HepG2 (cell line): ENCODE measurements around the gene FAM90A1. TPM values are rescaled to one million over a fixed set of nuclear protein-coding genes. Genes with fewer than 3 reads are reported as not detected.
"Not testable (repeated sequence)": the region's sequence is repeated elsewhere in the genome, so short reads cannot be mapped to it uniquely, and the experiment has no call there.

Experiments used
- ATAC-seq: fragments of 200-7000 bp; cut with Tn5 transposase; 3 replicates; pipeline ENCODE4 v1.9.1; 2020; ENCODE audit warnings: mild to moderate bottlenecking, moderate library complexity
- BruUV-seq: library from RNA; stranded (reverse); fragments of 400-500 nt; replicated peaks from 2 replicates; lab custom pipeline; 2021; lab: Mats Ljungman, UMichigan
- CTCF ChIA-PET: fragments of 300-600 bp; formaldehyde crosslinking; extraction: SDS; loops from one replicate; lab custom pipeline; 2021; ENCODE audit warnings: low total read pairs, inconsistent platforms, low intra/inter-chr PET ratio; lab: Yijun Ruan, JAX
- POLR2A ChIA-PET: fragments of 350-600 bp; sonication (Branson Sonifier 250); formaldehyde crosslinking; loops from one replicate; lab custom pipeline; 2020; ENCODE audit warnings: antibody characterized with exemption, inconsistent platforms; lab: Yijun Ruan, JAX
- DNase-seq: peaks from one replicate; pipeline ENCODE4 v3.0.0-alpha.2; 2015; ENCODE audit warnings: low spot score
- FAIRE-seq: peaks from 3 replicates; lab custom pipeline; 2011; peaks lifted over from hg19 to GRCh38; lab: Jason Lieb, UNC
- H2AFZ ChIP-seq: one replicate; pipeline ENCODE4 v1.6.1; 2011; ENCODE audit warnings: low read length, inconsistent platforms
- H3K27ac ChIP-seq: fragments of 300-600 bp; 3 replicates; pipeline ENCODE4 v1.8.0; 2011; ENCODE audit warnings: mixed run types, mild to moderate bottlenecking, mixed read lengths, low read length, inconsistent platforms; ENCODE audit not compliant: insufficient read depth; ENCODE audit errors: extremely low read length
- H3K27me3 ChIP-seq, 2 experiments: fragments of 200-600 bp in 1 of 2; 2 replicates in 1 of 2; 3 replicates in 1 of 2; pipeline versions ENCODE4 v1.6.0 to v1.8.0; 2011; ENCODE audit warnings: low read length in 2 of 2, mild to moderate bottlenecking in 2 of 2, moderate library complexity in 2 of 2, inconsistent platforms in 1 of 2; ENCODE audit not compliant: insufficient read depth in 2 of 2, control insufficient read depth in 1 of 2
- H3K36me3 ChIP-seq, 2 experiments: fragments of 200-600 bp in 1 of 2; replicated peaks in 1 of 2; 2 replicates in 1 of 2; 3 replicates in 1 of 2; pipeline versions ENCODE4 v1.5.1 to v1.8.0; 2011; ENCODE audit warnings: low read length in 2 of 2, inconsistent platforms in 1 of 2; ENCODE audit not compliant: insufficient read depth in 2 of 2, control insufficient read depth in 1 of 2
- H3K4me1 ChIP-seq: 2 replicates; pipeline ENCODE4 v1.5.1; 2012; ENCODE audit warnings: low read length, inconsistent platforms; ENCODE audit not compliant: insufficient read depth
- H3K4me2 ChIP-seq: 2 replicates; pipeline ENCODE4 v1.6.0; 2011; ENCODE audit warnings: low read depth, low read length, inconsistent platforms
- H3K4me3 ChIP-seq, 3 experiments: fragments of 200-600 bp in 1 of 3; sonication (generic), shearing (Covaris generic) in 1 of 3; replicated peaks in 1 of 3; 2 replicates each; pipeline ENCODE4 v1.5.1; 2011 to 2016; ENCODE audit warnings: low read length in 3 of 3, inconsistent platforms in 2 of 3, low read depth in 2 of 3, mild to moderate bottlenecking in 2 of 3, control low read depth in 1 of 3, mixed read lengths in 1 of 3; ENCODE audit not compliant: insufficient read depth in 1 of 3
- H3K79me2 ChIP-seq: one replicate; pipeline ENCODE4 v1.6.1; 2011; ENCODE audit warnings: low read length, inconsistent platforms; ENCODE audit not compliant: insufficient read depth
- H3K9ac ChIP-seq: 2 replicates; pipeline ENCODE4 v1.6.0; 2011; ENCODE audit warnings: mild to moderate bottlenecking, low read depth, low read length, inconsistent platforms; ENCODE audit not compliant: insufficient read depth
- H3K9me3 ChIP-seq: 2 replicates; pipeline ENCODE4 v1.5.1; 2012; ENCODE audit warnings: mild to moderate bottlenecking, low read length
- H4K20me1 ChIP-seq: 2 replicates; pipeline ENCODE4 v1.6.0; 2011; ENCODE audit warnings: inconsistent platforms, mild to moderate bottlenecking, low read length, moderate library complexity; ENCODE audit not compliant: insufficient read depth
- MAFF ChIP-seq: IDR thresholded peaks from 2 replicates; pipeline ENCODE4 v1.6.1; 2011; ENCODE audit warnings: low read depth, low read length, improper control_type of control experiment
- MAFK ChIP-seq, 2 experiments: IDR thresholded peaks in 1 of 2; conservative IDR thresholded peaks in 1 of 2; 2 replicates each; pipeline ENCODE4 v1.6.1; 2011; ENCODE audit warnings: improper control_type of control experiment in 2 of 2, low read length in 2 of 2
- WGBS: methylation state at CpG from one replicate; pipeline ENCODE4 v1.1.6; 2017; ENCODE audit warnings: low lambda C conversion rate; 5-methylcytosine and 5-hydroxymethylcytosine counted together
- in situ Hi-C: cut with HindIII; loops from 2 replicates; pipeline ENCODE4 v1.10.0; 2017; ENCODE audit warnings: low pct_unique_long_range_greater_than_20kb; ENCODE audit not compliant: extremely low pct_ligation_motif_present
- intact Hi-C: fragments of 100-400 bp; cut with micrococcal nuclease; formaldehyde crosslinking; loops from one replicate; pipeline ENCODE4 v1.10.0; 2022; ENCODE audit not compliant: unreplicated experiment
- polyA plus RNA-seq, 8 experiments: library from polyadenylated mRNA; depleted of rRNA in 3 of 8; stranded (reverse) in 7 of 8; unstranded in 1 of 8; fragments of >200 nt; fragmentation: Illumina TruSeq in 4 of 8; extraction: Trizol in 4 of 8; gene quantifications; 2 replicates each; pipeline versions ENCODE4 v1.2.1 to v1.2.3, GENCODE V29; 2011 to 2016; ENCODE audit warnings: low read depth in 4 of 8, missing spikeins in 1 of 8, mixed read lengths in 1 of 8; ENCODE audit not compliant: insufficient read depth in 1 of 8
- total RNA-seq, 5 experiments: library from RNA; depleted of rRNA; stranded (reverse); fragments of >200 nt; fragmentation: Illumina TruSeq; extraction: Trizol; gene quantifications; 2 replicates each; pipeline ENCODE4 v1.2.3, GENCODE V29; 2016; ENCODE audit warnings: low read depth in 1 of 5

Gene FAM90A1
- total and polyA plus RNA-seq, 2 of the 13 experiments (the other 11 are each of a cell fraction or from before 2014, with no cell fraction given) = not detected

GRCh38 chr12:8254705-8255104, 27.3 kb upstream of the FAM90A1 start:
- DNase-seq, intact Hi-C loops, H3K9ac ChIP-seq, FAIRE-seq, CTCF ChIA-PET, H4K20me1 ChIP-seq, BruUV-seq, H2AFZ ChIP-seq, POLR2A ChIA-PET, H3K36me3 ChIP-seq, H3K27me3 ChIP-seq, H3K79me2 ChIP-seq, H3K4me2 ChIP-seq, H3K9me3 ChIP-seq, H3K4me3 ChIP-seq, in situ Hi-C loops, H3K4me1 ChIP-seq, ATAC-seq, H3K27ac ChIP-seq: not testable (repeated sequence)
- WGBS = 34% methylated on average over 6 of the region's 9 CpGs
- peak; percentile 52 for TF ChIP-seq MAFF
- peak; percentile 53 to 74; a peak in 3 of 4 replicates for TF ChIP-seq MAFK (conservative IDR thresholded peaks at IDR 0.05 in 1 of 2, IDR thresholded peaks at IDR 0.05 in 1 of 2; ENCODE audit: low read length in 2 of 2)

DNA sequence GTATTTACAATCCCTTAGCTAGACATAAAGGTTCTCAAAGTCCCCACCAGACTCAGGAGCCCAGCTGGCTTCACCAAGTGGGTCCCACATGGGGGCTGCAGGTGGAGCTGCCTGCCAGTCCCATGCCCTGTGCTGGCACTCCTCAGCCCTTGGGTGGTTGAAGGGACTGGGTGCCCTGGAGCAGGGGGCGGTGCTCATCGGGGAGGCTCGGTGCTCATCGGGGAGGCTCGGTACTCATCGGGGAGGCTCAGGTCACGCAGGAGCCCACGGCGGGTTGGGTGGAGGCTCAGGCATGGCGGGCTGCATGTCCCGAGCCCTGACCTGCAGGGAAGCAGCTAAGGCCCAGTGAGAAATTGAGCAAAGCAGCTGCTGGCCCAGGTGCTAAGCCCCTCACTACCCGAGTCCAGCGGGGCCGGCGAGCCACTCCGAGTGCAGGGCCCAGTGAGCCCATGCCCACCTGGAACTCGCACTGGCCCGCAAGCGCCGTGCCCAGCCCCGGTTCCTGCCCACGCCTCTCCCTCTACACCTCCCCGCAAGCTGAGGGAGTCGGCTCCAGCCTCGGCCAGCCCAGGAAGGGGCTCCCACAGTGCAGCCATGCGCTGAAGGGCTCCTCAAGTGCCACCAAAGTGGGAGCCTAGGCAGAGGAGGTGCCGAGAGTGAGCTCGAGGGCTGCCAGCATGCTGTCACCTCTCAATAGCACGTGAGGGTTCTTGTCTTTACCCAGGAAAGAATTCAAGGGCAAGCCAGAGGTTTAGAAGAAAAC, 24.8 kb upstream of the FAM90A1 start:
- H3K9ac ChIP-seq = not testable (repeated sequence)

More for the DNA sequence above, 24.8 kb upstream of the FAM90A1 start:
- 83% methylated on average over 7 of the region's 29 CpGs for WGBS
- H3K4me3 ChIP-seq, in situ Hi-C loops, intact Hi-C loops, H3K79me2 ChIP-seq, POLR2A ChIA-PET, H3K36me3 ChIP-seq, BruUV-seq, H3K4me2 ChIP-seq, H3K4me1 ChIP-seq, H4K20me1 ChIP-seq, DNase-seq, H3K27ac ChIP-seq, ATAC-seq, H3K9me3 ChIP-seq, H3K27me3 ChIP-seq, H2AFZ ChIP-seq, CTCF ChIA-PET, FAIRE-seq: not testable (repeated sequence)
